ENCODE measurements around the gene PVALB.

Gene PVALB

GRCh38 chr22:36839356-36840073 is 22.7 kb upstream of the PVALB start:
- H3K4me3 ChIP-seq (replicated peaks; ENCODE audit: insufficient read depth, low read length) = no peak overlapping the region
- TF ChIP-seq SPI1 (IDR thresholded peaks at IDR 0.05; ENCODE audit: borderline replicate concordance, low read depth) (no peak), REST (IDR thresholded peaks at IDR 0.05; ENCODE audit: insufficient replicate concordance, low read depth) (no peak), GABPA (IDR thresholded peaks at IDR 0.05; ENCODE audit: low read depth) (no peak), CTCF (IDR thresholded peaks at IDR 0.05; ENCODE audit: insufficient read depth, low read length) (no peak), POLR2AphosphoS5 (IDR thresholded peaks at IDR 0.05; ENCODE audit: low read depth) (no peak)
- H3K27me3 ChIP-seq (ENCODE audit: insufficient read depth, poor library complexity, severe bottlenecking) = no peaks in the 10 kb centered on the region
- no peak overlapping the region for H3K27ac ChIP-seq (replicated peaks)
- no peak for DNase-seq (ENCODE audit: low read depth in 1 of 2, low spot score in 1 of 2)

GRCh38 chr22:36838119-36839030 is 21.5 kb upstream of the PVALB start:
- no peak overlapping the region for H3K27ac ChIP-seq (replicated peaks)
- no peak for TF ChIP-seq CTCF (IDR thresholded peaks at IDR 0.05; ENCODE audit: insufficient read depth, low read length)
- TF ChIP-seq REST (IDR thresholded peaks at IDR 0.05; ENCODE audit: insufficient replicate concordance, low read depth) = no peak
- TF ChIP-seq POLR2AphosphoS5 (IDR thresholded peaks at IDR 0.05; ENCODE audit: low read depth) = no peak
- no peak for TF ChIP-seq SPI1 (IDR thresholded peaks at IDR 0.05; ENCODE audit: borderline replicate concordance, low read depth)
- no peak for TF ChIP-seq GABPA (IDR thresholded peaks at IDR 0.05; ENCODE audit: low read depth)
- DNase-seq (ENCODE audit: low read depth in 1 of 2, low spot score in 1 of 2) = no peak
- no peaks in the 10 kb centered on the region for H3K27me3 ChIP-seq (ENCODE audit: insufficient read depth, poor library complexity, severe bottlenecking)
- no peak overlapping the region for H3K4me3 ChIP-seq (replicated peaks; ENCODE audit: insufficient read depth, low read length)

- Histone ChIP-seq H3K4me3 (replicated peaks; ENCODE audit: insufficient read depth, low read length) (no peak overlapping the region), H3K27ac (replicated peaks) (no peak overlapping the region), H3K27me3 (ENCODE audit: insufficient read depth, poor library complexity, severe bottlenecking) (no peaks in the 10 kb centered on the region)
- DNase-seq (ENCODE audit: low read depth in 1 of 2, low spot score in 1 of 2) = no peak
- no peak for TF ChIP-seq GABPA (IDR thresholded peaks at IDR 0.05; ENCODE audit: low read depth)
- TF ChIP-seq CTCF (IDR thresholded peaks at IDR 0.05; ENCODE audit: insufficient read depth, low read length) = no peak
- no peak for TF ChIP-seq SPI1 (IDR thresholded peaks at IDR 0.05; ENCODE audit: borderline replicate concordance, low read depth)
- TF ChIP-seq POLR2AphosphoS5 (IDR thresholded peaks at IDR 0.05; ENCODE audit: low read depth) = no peak
- no peak for TF ChIP-seq REST (IDR thresholded peaks at IDR 0.05; ENCODE audit: insufficient replicate concordance, low read depth)
Observed at GRCh38 chr22:36835903-36836302, 19.1 kb upstream of the PVALB start.

Data from HL-60 (cell line).